ENCODE data around the gene PTGS2. TPM values are rescaled to one million over a fixed set of nuclear protein-coding genes. Genes with fewer than 3 reads are reported as not detected.

PTGS2 gene
- polyA plus RNA-seq (2013, experiment 1 of 2; ENCODE audit: insufficient read length), result 18.7 TPM
- 19.9 TPM for polyA plus RNA-seq (2013, experiment 2 of 2; ENCODE audit: insufficient read length)

GRCh38 chr1:186680245-186681061, at the start of gene PTGS2:
PTGS2 (minus strand) TSS chr1:186680423; CDS start chr1:186680290, 133 bp downstream.
- DNase-seq, result peak; percentile 96

DNA sequence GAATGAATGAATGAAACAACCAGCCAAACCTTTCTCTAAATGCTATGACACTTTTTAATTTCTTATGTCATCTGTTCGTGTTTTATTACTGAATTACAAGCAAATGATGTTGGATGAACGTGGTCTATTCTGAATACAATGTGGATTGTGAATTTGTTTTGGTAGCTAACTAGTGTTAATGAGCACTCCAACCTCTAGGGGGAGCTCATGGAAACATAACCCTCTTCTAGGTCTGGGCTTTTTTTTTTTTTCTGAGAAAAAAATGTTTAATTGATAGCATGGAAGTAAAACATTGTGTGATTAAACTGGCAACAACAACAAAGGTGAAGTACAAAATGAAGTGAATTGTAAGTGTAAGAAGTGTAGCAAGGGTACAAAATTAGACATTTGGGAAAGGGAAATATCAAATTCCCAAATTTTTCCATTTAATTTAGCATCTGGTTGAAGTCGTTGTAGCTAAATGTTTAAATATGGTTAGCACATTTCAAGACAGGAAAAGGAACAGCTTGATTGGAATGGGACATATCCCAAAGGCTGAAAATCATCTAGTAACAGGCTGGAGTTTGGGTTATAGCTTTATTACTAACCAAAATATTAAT, 42.6 kb upstream of the PTGS2 start:
- peak; percentile 55 for DNase-seq

GRCh38 chr1:186717286-186717685, 37.1 kb upstream of the PTGS2 start:
- DNase-seq, result no peak

DNA sequence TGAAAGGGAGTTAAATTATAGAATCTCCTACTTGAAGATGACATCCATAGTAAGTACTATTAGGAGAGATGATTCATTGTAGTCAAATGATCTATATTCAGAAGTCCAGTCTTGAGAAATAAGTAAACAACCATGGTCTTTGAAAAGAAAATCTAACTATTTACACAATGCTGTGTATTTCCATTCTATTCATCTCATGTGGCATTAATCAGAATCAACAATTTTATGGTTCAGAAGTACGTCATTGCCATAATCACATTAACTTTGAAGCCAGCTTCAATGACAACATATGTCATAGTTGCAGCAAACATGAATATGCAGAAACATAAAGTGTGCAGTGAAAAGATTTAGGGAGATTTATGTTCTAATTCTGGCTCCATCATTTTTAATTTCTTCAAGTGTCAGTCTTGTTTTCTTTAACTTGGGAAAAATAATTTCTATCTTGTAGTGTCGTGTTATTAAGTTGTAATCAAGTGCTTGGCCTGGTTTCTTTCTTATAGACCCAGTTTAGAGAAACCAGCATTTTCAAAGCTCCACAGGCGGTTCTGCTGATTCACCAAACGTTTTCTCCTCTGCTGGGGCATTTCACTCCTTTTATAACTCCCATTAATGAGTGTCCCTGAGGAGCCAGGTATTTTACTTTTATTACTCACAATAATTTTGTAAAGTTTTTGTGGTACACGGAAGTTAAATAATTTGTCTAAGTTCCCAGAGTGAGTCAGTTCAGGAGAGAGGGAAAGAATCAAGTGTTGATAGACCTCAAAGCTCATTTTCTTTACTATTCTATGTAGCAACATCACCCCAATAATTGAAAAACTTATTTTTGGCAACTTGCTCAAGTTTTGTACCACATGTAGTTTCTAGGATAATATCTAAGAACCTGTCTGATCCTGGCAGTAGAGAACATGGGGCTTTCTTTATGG, 35.9 kb upstream of the PTGS2 start:
- no peak for DNase-seq

- DNase-seq, result no peak
Observed at GRCh38 chr1:186710696-186711095, 30.5 kb upstream of the PTGS2 start.

DNA sequence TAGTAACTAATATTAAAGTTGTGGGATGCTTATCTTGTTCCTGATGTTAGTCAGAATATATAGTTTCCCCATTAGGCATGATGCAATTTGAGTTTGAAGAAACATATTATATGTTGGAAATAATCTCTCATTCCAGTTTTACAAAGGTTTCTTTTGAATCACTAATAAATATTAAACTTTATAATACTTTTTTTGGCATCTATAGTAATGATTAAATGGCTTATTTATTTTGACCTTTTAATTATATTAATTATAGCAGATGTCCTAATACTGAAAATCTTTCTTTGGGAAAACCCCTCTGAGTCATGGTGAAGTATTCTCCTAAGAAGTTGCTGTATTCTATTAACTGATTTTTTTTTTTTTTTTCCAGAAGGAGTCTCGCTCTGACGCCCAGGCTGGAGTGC, 28.5 kb upstream of the PTGS2 start:
- peak; percentile 7 for DNase-seq

GRCh38 chr1:186703209-186703766, 23.1 kb upstream of the PTGS2 start:
- DNase-seq, result no peak

- no peak for DNase-seq
Observed at GRCh38 chr1:186700722-186701121, 20.5 kb upstream of the PTGS2 start.

- DNase-seq, result no peak
Observed at GRCh38 chr1:186699519-186699918, 19.3 kb upstream of the PTGS2 start.

GRCh38 chr1:186689907-186690306, 9.7 kb upstream of the PTGS2 start:
- DNase-seq, result no peak

DNA sequence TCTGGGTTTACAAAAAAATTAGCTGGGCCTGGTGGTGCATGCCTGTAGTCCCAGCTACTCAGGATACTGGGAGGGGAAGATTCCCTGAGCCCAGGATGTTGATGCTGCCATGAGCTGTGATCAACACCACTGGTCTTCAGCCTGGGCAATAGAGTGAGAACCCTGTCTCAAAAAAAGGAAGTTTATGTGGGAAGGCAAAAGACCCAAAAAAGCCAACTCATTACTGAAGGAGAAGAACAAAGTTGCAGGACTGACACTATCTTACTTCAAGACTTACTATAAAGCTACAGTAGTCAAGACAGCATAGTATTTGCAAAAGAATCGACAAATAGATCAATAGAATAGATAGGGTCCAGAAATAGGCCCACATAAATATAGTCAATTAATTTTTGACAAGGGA, 9.2 kb upstream of the PTGS2 start:
- DNase-seq, result no peak

DNA sequence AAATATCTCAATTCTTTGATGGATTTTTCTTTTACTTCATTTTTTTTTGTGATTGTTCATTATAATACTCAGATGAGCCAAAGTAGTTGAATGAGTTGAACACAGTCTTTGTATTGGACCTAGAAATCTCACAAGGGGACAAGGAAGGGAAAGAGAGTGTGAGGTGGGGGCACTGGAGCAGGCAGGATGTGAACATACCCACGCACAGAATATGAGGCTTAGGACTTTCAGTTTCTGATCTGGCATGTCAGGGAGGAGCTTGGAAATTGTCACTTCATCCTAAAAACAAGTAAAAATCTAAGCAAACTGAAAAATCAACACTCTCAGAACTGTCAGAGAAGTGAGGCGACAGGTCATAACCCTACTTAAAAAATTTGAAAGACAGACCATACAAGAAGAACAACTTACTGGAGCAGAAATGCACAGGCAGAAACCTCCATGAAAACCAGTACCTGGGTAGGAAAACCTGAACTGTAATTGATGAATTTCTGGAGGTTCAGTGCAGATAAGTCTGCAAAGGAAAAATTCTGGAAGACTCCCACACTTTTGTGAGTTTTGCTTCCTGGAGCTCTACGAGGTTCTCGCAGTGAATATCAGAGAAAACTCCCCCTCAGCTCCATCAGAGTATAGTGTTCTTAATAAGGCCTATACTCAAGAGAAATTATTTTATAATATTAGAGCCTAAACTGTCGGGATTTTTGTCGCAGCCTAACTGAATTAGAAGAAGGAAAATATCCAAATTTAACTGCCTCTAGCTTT, 3.6 kb upstream of the PTGS2 start:
- no peak for DNase-seq

DNA sequence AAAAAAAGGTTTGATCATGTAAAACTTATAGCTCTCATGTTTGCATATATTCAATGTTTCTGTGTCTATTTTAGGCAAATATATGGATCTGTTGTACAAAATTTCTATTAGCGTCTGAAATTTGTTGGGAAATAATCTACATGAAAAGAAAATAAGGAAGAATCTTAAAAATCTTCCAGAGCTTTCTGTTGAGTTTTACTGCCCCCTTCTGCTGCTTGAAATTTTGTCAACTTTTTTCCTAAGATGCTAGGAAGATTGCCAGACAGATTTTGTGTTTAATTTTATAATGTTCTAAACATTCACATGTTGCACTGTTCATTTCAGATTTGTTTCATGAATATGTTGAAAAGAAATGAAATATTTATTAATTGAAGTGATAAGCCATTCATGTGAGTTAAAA, 2.5 kb upstream of the PTGS2 start:
- DNase-seq, result peak; percentile 49

DNA sequence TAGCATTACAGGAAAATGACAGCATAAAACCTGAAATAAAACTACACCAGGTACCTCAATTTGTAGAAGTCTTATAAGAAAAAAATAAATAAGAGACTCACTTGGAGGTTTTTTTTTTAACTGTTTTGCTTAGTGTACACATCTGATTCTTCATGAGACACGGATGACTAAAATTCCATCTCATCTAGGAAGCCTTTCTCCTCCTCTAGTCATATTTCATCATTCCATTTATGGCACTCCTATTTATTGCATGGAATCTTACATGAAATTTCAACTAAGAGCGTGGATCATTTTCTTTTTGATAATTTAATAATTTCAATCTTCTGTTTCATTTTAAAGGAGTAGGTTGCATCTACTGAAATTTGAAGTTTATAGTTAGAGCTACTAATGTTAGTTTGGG, 1.6 kb upstream of the PTGS2 start:
- DNase-seq, result peak; percentile 74

- peak; percentile 29 for DNase-seq
Observed at GRCh38 chr1:186681121-186681520, 898 bp upstream of the PTGS2 start.

DNA sequence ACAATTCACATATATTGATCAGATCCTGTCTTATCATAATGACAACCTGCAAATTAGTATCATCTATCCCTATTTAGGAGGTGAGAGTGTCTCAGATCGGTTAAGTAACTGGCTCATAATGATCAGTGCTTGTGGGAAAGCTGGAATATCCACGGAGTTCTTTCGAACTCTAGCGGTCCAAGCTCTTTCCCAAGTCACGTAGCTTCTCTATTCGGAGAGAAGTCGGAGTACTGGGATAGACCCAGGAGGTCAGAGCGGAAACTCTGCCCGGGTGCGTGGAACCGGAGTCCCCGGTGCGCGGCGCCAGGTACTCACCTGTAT, 339 bp downstream of the PTGS2 start:
- DNase-seq, result no peak

- DNase-seq, result no peak
Observed at GRCh38 chr1:186678155-186678554, 2.1 kb downstream of the PTGS2 start.

- DNase-seq, result no peak
Observed at GRCh38 chr1:186672596-186672995, 7.6 kb downstream of the PTGS2 start.

DNA sequence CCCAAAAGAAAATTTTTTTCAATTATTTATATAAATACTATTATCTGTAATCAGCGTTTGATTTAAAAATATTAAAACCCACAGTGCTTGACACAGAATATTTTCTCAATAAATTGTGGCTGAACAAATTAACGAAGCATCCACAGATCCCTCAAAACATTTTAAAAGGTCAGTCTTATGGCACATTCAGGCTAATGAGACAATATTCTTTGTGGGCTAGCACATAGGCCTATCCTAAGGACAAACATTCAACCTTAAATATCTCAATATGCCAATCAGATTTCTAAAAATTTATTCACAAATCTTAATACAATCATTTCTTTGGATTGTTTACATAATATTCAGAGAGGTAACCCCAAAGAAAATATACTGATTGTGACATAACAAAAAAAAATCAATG, 8.1 kb downstream of the PTGS2 start:
- no peak for DNase-seq

- DNase-seq, result no peak
Observed at GRCh38 chr1:186671136-186671825, 8.9 kb downstream of the PTGS2 start.
